PC-3 (cell line): Measurements from ENCODE around the gene ZNF564. TPM values are rescaled to one million over a fixed set of nuclear protein-coding genes. Genes with fewer than 3 reads are reported as not detected.
A peak's percentile ranks its signal among the peaks of the same experiment; 100 is the strongest.
"Not testable (repeated sequence)": the region's sequence is repeated elsewhere in the genome, so short reads cannot be mapped to it uniquely, and the experiment has no call there.

ENCODE experiments used
- ATAC-seq: fragments of 200-7000 bp; cut with Tn5 transposase; 2 replicates; pipeline ENCODE4 v1.9.1; 2020; ENCODE audit warnings: mild to moderate bottlenecking, moderate library complexity
- BruUV-seq: library from RNA; stranded (reverse); fragments of 400-500 nt; replicated peaks from 2 replicates; lab custom pipeline; 2021; lab: Mats Ljungman, UMichigan
- CTCF ChIA-PET: fragments of 300-600 bp; sonication (Branson Sonifier 250); formaldehyde crosslinking; loops from one replicate; lab custom pipeline; 2022; ENCODE audit warnings: antibody characterized with exemption; lab: Charles Lee
- POLR2A ChIA-PET: fragments of 300-600 bp; sonication (Branson Sonifier 250); formaldehyde crosslinking; loops from one replicate; lab custom pipeline; 2022; ENCODE audit warnings: antibody characterized with exemption; ENCODE audit not compliant: unreplicated experiment; lab: Charles Lee
- DNase-seq: peaks from one replicate; pipeline ENCODE4 v3.0.0-alpha.2; 2015
- H2AFZ ChIP-seq: fragments of 300-600 bp; sonication (generic); 2 replicates; pipeline ENCODE4 v1.6.0; 2016; ENCODE audit warnings: antibody characterized with exemption, low read length
- H3F3A ChIP-seq: fragments of 300-600 bp; sonication (generic); one replicate; pipeline ENCODE4 v1.6.0; 2017; ENCODE audit warnings: antibody characterized with exemption, low read length, control low read depth, mild to moderate bottlenecking; ENCODE audit not compliant: unreplicated experiment
- H3K27ac ChIP-seq: fragments of 300-600 bp; sonication (generic); 2 replicates; pipeline ENCODE4 v1.5.1; 2016; ENCODE audit warnings: mild to moderate bottlenecking, low read length
- H3K27me3 ChIP-seq: fragments of 300-600 bp; sonication (generic); 2 replicates; pipeline ENCODE4 v1.6.1; 2016; ENCODE audit warnings: low read length, mixed read lengths
- H3K36me3 ChIP-seq: fragments of 300-600 bp; sonication (generic); 2 replicates; pipeline ENCODE4 v1.6.1; 2016; ENCODE audit warnings: low read depth, mixed run types, low read length, mixed read lengths
- H3K4me1 ChIP-seq: fragments of 300-600 bp; sonication (generic); 2 replicates; pipeline ENCODE4 v1.5.1; 2016; ENCODE audit warnings: low read length; ENCODE audit not compliant: insufficient read depth
- H3K4me2 ChIP-seq: fragments of 300-600 bp; sonication (generic); 2 replicates; pipeline ENCODE4 v1.6.0; 2016; ENCODE audit warnings: low read length
- H3K4me3 ChIP-seq: fragments of 300-600 bp; sonication (generic); 2 replicates; pipeline ENCODE4 v1.5.1; 2016; ENCODE audit warnings: mild to moderate bottlenecking, low read length, mixed read lengths
- H3K79me2 ChIP-seq: fragments of 300-600 bp; sonication (generic); 2 replicates; pipeline ENCODE4 v1.6.1; 2017; ENCODE audit warnings: low read length, mixed read lengths
- H3K9ac ChIP-seq: fragments of 300-600 bp; sonication (generic); 2 replicates; pipeline ENCODE4 v1.6.0; 2016; ENCODE audit warnings: mild to moderate bottlenecking, low read length
- H3K9me2 ChIP-seq: fragments of 300-600 bp; sonication (generic); replicated peaks from 2 replicates; pipeline ENCODE4 v1.6.1; 2016; ENCODE audit warnings: mixed run types, low read length, mixed read lengths
- H3K9me3 ChIP-seq: fragments of 300-600 bp; sonication (generic); 2 replicates; pipeline ENCODE4 v1.6.1; 2016; ENCODE audit warnings: low read length, mixed read lengths
- H4K20me1 ChIP-seq: fragments of 300-600 bp; sonication (generic); 2 replicates; pipeline ENCODE4 v1.6.1; 2016; ENCODE audit warnings: low read length, mixed read lengths
- EZH2 ChIP-seq: fragments of 300-600 bp; sonication (generic); IDR thresholded peaks from one replicate; pipeline ENCODE4 v1.6.1; 2017; ENCODE audit warnings: antibody characterized with exemption, mild to moderate bottlenecking, low read length; ENCODE audit not compliant: unreplicated experiment
- EZH2phosphoT487 ChIP-seq: fragments of 300-600 bp; sonication (generic); IDR thresholded peaks from 2 replicates; pipeline ENCODE4 v1.6.1; 2018; ENCODE audit warnings: mild to moderate bottlenecking, antibody characterized with exemption, low read length, borderline replicate concordance
- intact Hi-C: fragments of 100-400 bp; cut with micrococcal nuclease; formaldehyde crosslinking; loops from 2 replicates; pipeline ENCODE4 v1.9.0; 2023
- total RNA-seq: library from RNA; depleted of rRNA; stranded (reverse); fragments of >200 nt; gene quantifications from 2 replicates; pipeline ENCODE4 v1.2.3, GENCODE V29; 2014
- TF ChIP-seq, protein P1 (sequence below): fragments of 300-600 bp; sonication (generic); conservative IDR thresholded peaks from 2 replicates; pipeline ENCODE4 v1.5.1; 2017; ENCODE audit warnings: antibody characterized with exemption, low read depth, mild to moderate bottlenecking, low read length

ZNF564 gene
- total RNA-seq, 1 experiment from 2014 or later, result 3.8 TPM

DNA sequence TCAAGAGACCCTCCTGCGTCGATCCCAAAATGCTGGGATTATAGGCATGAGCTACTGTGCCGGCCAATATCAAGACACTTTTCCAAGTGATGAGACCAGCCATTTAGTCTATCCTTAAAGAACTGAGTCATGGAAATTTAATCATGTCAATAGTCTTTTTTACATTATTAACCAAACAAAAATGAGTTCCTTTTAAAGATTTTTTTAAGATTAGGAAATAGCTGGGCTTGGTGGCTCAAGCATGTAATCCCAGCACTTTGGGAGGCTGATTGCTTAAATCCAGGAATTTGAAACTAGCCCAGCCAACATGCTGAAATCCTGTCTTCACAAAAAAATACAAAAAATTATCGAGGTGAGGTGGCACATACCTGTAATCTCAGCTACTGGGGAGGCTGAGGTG, 16.7 kb upstream of the ZNF564 start:
- H3K9me3 ChIP-seq, result no peaks in the 10 kb centered on the region
- H3K9me2 ChIP-seq, result no peaks in the 10 kb centered on the region
- no peak overlapping the region for H3K4me3 ChIP-seq
- intact Hi-C loops, result no loop called here
- no peak for DNase-seq
- H4K20me1 ChIP-seq, result no peaks in the 10 kb centered on the region
- H3K9ac ChIP-seq, result no peak overlapping the region
- no peak for TF ChIP-seq EZH2phosphoT487
- TF ChIP-seq, protein P1, sequence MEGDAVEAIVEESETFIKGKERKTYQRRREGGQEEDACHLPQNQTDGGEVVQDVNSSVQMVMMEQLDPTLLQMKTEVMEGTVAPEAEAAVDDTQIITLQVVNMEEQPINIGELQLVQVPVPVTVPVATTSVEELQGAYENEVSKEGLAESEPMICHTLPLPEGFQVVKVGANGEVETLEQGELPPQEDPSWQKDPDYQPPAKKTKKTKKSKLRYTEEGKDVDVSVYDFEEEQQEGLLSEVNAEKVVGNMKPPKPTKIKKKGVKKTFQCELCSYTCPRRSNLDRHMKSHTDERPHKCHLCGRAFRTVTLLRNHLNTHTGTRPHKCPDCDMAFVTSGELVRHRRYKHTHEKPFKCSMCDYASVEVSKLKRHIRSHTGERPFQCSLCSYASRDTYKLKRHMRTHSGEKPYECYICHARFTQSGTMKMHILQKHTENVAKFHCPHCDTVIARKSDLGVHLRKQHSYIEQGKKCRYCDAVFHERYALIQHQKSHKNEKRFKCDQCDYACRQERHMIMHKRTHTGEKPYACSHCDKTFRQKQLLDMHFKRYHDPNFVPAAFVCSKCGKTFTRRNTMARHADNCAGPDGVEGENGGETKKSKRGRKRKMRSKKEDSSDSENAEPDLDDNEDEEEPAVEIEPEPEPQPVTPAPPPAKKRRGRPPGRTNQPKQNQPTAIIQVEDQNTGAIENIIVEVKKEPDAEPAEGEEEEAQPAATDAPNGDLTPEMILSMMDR, result no peak
- TF ChIP-seq EZH2, result no peak
- H3K27me3 ChIP-seq, result no peaks in the 10 kb centered on the region
- no peaks in the 10 kb centered on the region for H3F3A ChIP-seq
- H3K27ac ChIP-seq, result no peak overlapping the region
- POLR2A ChIA-PET, result interaction anchor here (0.6 kb wide), 3 partner anchors 42 to 505 kb away, joined by 3 to 6 read pairs (median 4); no protein-coding TSS in a partner anchor
- no peak overlapping the region for H3K4me2 ChIP-seq
- H2AFZ ChIP-seq, result no peak overlapping the region
- 0 out of 2 replicates have a peak, but pooled peaks cover 3% of the 10 kb centered on the region for H3K4me1 ChIP-seq
- no TSS peak for BruUV-seq
- H3K79me2 ChIP-seq, result no peaks in the 10 kb centered on the region
- no peak for ATAC-seq
- CTCF ChIA-PET, result no interaction called here
- H3K36me3 ChIP-seq, result no peaks in the 10 kb centered on the region

DNA sequence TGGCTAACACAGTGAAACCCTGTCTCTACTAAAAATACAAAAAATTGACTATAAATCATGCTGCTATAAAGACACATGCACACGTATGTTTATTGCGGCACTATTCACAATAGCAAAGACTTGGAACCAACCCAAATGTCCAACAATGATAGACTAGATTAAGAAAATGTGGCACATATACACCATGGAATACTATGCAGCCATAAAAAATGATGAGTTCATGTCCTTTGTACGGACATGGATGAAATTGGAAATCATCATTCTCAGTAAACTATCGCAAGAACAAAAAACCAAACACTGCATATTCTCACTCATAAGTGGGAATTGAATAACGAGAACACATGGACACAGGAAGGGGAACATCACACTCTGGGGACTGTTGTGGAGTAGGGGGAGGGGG, 15.1 kb upstream of the ZNF564 start:
- ATAC-seq, H3K79me2 ChIP-seq, POLR2A ChIA-PET, H3K36me3 ChIP-seq, intact Hi-C loops, H3K4me1 ChIP-seq, BruUV-seq, H4K20me1 ChIP-seq, H3K9me3 ChIP-seq, H3K27ac ChIP-seq, DNase-seq, H3K9me2 ChIP-seq, H3K4me3 ChIP-seq, H3K9ac ChIP-seq, H2AFZ ChIP-seq, H3K27me3 ChIP-seq, H3F3A ChIP-seq, H3K4me2 ChIP-seq: not testable (repeated sequence)
- CTCF ChIA-PET, result interaction anchor here (0.6 to 0.7 kb wide), 2 partner anchors 106 to 580 kb away, joined by 10 to 12 read pairs; no protein-coding TSS in a partner anchor

DNA sequence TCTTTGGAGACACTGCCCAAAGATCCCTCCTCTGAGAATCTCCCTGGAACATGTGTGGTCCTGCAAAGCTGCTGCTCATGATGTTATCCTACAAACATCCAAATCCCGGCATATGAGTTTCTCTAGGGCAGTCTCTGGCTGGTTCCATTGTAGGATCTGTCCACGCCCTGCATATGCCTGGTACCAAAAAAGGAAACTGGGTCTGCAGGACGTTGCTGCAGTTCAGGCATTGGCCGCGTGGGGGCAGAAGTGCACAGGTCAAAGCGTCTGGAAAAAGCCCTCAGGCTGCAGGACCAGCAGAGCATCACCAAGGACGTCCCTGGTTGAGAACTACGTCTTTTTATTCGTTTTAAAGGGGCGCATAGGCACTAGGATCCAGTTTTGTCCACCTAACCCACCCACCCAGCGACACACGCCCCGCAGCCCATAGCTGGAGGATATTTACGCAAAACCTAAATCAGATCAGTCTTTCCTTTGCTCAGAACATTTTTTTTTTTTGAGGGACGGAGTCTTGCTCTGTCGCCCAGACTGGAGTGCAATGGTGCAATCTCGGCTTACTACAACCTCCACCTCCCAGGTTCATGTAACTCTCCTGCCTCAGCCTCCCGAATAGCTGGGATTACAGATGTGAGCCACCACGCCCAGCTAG, 12.9 kb upstream of the ZNF564 start:
- H3K27me3 ChIP-seq, result no peaks in the 10 kb centered on the region
- DNase-seq (peak; percentile 96), ATAC-seq (peak; percentile 95)
- POLR2A ChIA-PET, result no interaction called here
- H3K27ac ChIP-seq, result no peak overlapping the region
- peak overlapping the region; percentile 46 for H2AFZ ChIP-seq
- peak overlapping the region; percentile 14; the same call in 1 of the 2 replicates for H3K4me3 ChIP-seq
- BruUV-seq, result no TSS peak
- H3K9me2 ChIP-seq, result no peaks in the 10 kb centered on the region
- H3K9me3 ChIP-seq, result no peaks in the 10 kb centered on the region
- no peaks in the 10 kb centered on the region for H4K20me1 ChIP-seq
- no peaks in the 10 kb centered on the region for H3F3A ChIP-seq
- H3K79me2 ChIP-seq, result no peaks in the 10 kb centered on the region
- TF ChIP-seq, protein P1, result peak; percentile 98
- TF ChIP-seq EZH2, result no peak
- intact Hi-C loops, result loop anchor here (1.0 to 2.0 kb wide), 2 partner anchors 47 to 108 kb away; partner anchors contain the start of genes ZNF490 and ZNF791
- 0 out of 2 replicates have a peak, but pooled peaks cover 3% of the 10 kb centered on the region for H3K4me1 ChIP-seq
- CTCF ChIA-PET, result no interaction called here
- no peaks in the 10 kb centered on the region for H3K36me3 ChIP-seq
- peak overlapping the region; percentile 45 for H3K4me2 ChIP-seq
- no peak overlapping the region for H3K9ac ChIP-seq
